Islet precursor cell (in vitro differentiated cells): ENCODE measurements around the gene UBE2J2.

Source experiments
- DNase-seq: peaks from one replicate; pipeline ENCODE4 v3.0.0-alpha.2; 2018

Gene UBE2J2

GRCh38 chr1:1206966-1207531 is 66.6 kb downstream of the UBE2J2 start:
- no peak for DNase-seq

GRCh38 chr1:1206376-1206965 is 67.2 kb downstream of the UBE2J2 start, which contains the start of gene TNFRSF18:
Gene TNFRSF18, minus strand, starts transcription at chr1:1206592. Its CDS starts 21 bp downstream, at chr1:1206571.
- peak; percentile 74 for DNase-seq

DNA sequence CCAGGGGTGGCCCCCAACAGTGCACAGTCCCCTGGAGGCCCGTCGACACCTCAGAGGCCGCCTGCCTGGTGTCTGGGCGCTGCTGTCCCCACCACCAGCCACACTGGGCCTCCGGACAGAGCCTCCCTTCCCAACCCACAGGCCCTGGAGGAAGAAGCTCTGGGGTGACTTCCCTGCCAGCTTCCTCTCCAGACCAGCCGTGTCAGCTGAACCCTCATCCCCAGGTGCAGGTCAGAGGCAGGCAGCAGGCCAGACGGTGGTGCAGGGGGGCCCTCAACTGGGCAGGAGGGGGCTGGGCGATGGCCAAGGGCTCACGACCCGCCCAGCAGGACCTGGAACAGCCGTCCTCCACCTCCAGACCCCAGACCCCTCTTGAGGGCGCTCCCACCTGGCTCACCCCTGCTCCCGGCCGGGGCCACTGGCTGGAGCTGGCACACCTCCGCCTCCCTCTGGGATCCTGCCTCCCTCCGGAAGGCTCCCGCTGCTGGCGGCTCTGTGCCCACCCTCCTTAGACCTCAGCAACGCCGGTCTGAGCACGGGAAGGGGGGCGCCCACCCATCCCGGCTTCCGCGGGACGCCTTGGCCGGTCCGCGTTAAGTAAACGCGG is 67.8 kb downstream of the UBE2J2 start:
- no peak for DNase-seq

GRCh38 chr1:1204998-1205768 is 68.5 kb downstream of the UBE2J2 start:
- DNase-seq: no peak

- no peak for DNase-seq
Observed at GRCh38 chr1:1204425-1204920, 69.2 kb downstream of the UBE2J2 start.
